Measurements from ENCODE around the gene FHIT.

DNA sequence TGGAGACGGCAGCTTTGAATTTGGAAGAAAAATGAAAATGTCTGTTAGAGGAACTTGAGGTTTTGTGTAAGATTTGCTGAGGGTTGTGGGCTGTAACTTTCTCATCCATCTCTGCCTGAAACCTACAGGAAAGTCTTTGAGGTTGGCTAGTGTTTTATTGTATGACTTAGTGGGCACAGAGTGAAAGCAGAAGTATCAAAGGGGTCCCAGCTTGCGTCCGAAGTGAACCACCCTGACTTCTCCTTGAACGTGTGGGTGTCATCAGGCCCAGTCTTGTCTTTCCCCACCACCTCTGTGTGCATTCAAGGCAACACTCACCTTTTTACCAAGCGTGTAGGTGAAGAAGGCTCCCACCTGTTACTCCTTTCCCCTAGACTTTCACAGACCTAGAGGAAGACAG lies 1519.3 kb downstream of the FHIT start:
- TF ChIP-seq, protein P1, sequence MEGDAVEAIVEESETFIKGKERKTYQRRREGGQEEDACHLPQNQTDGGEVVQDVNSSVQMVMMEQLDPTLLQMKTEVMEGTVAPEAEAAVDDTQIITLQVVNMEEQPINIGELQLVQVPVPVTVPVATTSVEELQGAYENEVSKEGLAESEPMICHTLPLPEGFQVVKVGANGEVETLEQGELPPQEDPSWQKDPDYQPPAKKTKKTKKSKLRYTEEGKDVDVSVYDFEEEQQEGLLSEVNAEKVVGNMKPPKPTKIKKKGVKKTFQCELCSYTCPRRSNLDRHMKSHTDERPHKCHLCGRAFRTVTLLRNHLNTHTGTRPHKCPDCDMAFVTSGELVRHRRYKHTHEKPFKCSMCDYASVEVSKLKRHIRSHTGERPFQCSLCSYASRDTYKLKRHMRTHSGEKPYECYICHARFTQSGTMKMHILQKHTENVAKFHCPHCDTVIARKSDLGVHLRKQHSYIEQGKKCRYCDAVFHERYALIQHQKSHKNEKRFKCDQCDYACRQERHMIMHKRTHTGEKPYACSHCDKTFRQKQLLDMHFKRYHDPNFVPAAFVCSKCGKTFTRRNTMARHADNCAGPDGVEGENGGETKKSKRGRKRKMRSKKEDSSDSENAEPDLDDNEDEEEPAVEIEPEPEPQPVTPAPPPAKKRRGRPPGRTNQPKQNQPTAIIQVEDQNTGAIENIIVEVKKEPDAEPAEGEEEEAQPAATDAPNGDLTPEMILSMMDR (IDR thresholded peaks at IDR 0.05; ENCODE audit: low read depth, low read length, poor library complexity, severe bottlenecking) = no peak
- TF ChIP-seq EZH2phosphoT487 (IDR thresholded peaks at IDR 0.05; ENCODE audit: borderline replicate concordance, low read length) = no peak
